Neural cell (in vitro differentiated cells): Measurements from ENCODE around the gene S100A1. TPM values are rescaled to one million over a fixed set of nuclear protein-coding genes. Genes with fewer than 3 reads are reported as not detected.

Experiments used
- H2AFZ ChIP-seq: fragments of 200-600, 300-800 bp; sonication (generic), shearing (Covaris generic); 2 replicates; pipeline ENCODE4 v1.6.0; 2014; ENCODE audit warnings: low read depth, mild to moderate bottlenecking, antibody characterized with exemption, low read length, moderate library complexity
- H3F3A ChIP-seq: fragments of 200-600 bp; shearing (Covaris generic); 2 replicates; pipeline ENCODE4 v1.6.1; 2016; ENCODE audit warnings: mild to moderate bottlenecking, moderate library complexity, mixed read lengths, antibody characterized with exemption, low read length; ENCODE audit not compliant: insufficient read depth, poor library complexity, severe bottlenecking
- H3K27ac ChIP-seq: fragments of 200-600, 300-800 bp; sonication (generic), shearing (Covaris generic); 2 replicates; pipeline ENCODE4 v1.5.1; 2014; ENCODE audit warnings: mild to moderate bottlenecking, low read length, moderate library complexity
- H3K27me3 ChIP-seq: fragments of 300-800, 200-600 bp; sonication (generic), shearing (Covaris generic); 2 replicates; pipeline ENCODE4 v1.6.0; 2014; ENCODE audit warnings: mild to moderate bottlenecking, low read depth, low read length, moderate library complexity; ENCODE audit not compliant: insufficient read depth
- H3K36me3 ChIP-seq: fragments of 300-800, 200-600 bp; sonication (generic), shearing (Covaris generic); 2 replicates; pipeline ENCODE4 v1.5.1; 2014; ENCODE audit warnings: mild to moderate bottlenecking, antibody characterized with exemption, low read length, moderate library complexity; ENCODE audit not compliant: insufficient read depth
- H3K4me2 ChIP-seq: fragments of 300-800, 200-600 bp; sonication (generic), shearing (Covaris generic); 2 replicates; pipeline ENCODE4 v1.6.0; 2014; ENCODE audit warnings: mild to moderate bottlenecking, low read length
- H3K4me3 ChIP-seq: fragments of 300-800, 200-600 bp; sonication (generic), shearing (Covaris generic); 2 replicates; pipeline ENCODE4 v1.5.1; 2014; ENCODE audit warnings: mild to moderate bottlenecking, low read length, moderate library complexity
- H3K79me2 ChIP-seq: fragments of 200-600 bp; shearing (Covaris generic); replicated peaks from 2 replicates; pipeline ENCODE4 v1.6.0; 2014; ENCODE audit warnings: mild to moderate bottlenecking, low read length, moderate library complexity; ENCODE audit not compliant: insufficient read depth
- H3K9ac ChIP-seq: fragments of 300-800, 200-600 bp; sonication (generic), shearing (Covaris generic); 2 replicates; pipeline ENCODE4 v1.6.1; 2016; ENCODE audit warnings: mild to moderate bottlenecking, low read length, mixed read lengths
- H3K9me2 ChIP-seq: fragments of 200-600 bp; shearing (Covaris generic); 2 replicates; pipeline ENCODE4 v1.6.1; 2016; ENCODE audit warnings: mild to moderate bottlenecking, low read length, mixed read lengths; ENCODE audit not compliant: insufficient read depth
- H3K9me3 ChIP-seq: fragments of 200-600, 300-800 bp; sonication (generic), shearing (Covaris generic); 2 replicates; pipeline ENCODE4 v1.6.1; 2016; ENCODE audit warnings: mild to moderate bottlenecking, mixed run types, low read length, moderate library complexity, mixed read lengths
- H4K20me1 ChIP-seq: fragments of 200-600 bp; shearing (Covaris generic); 2 replicates; pipeline ENCODE4 v1.6.1; 2016; ENCODE audit warnings: mild to moderate bottlenecking, mixed run types; ENCODE audit not compliant: insufficient read depth
- EP300 ChIP-seq: fragments of 450-650 bp; conservative IDR thresholded peaks from 2 replicates; pipeline ENCODE4 v1.6.1; 2014; ENCODE audit warnings: antibody characterized with exemption, mild to moderate bottlenecking, moderate library complexity; ENCODE audit not compliant: poor library complexity, severe bottlenecking
- EZH2 ChIP-seq: fragments of 200-600, 300-800 bp; shearing (Covaris generic), sonication (generic); IDR thresholded peaks from 2 replicates; pipeline ENCODE4 v1.6.1; 2014; ENCODE audit warnings: antibody characterized with exemption, low read length, borderline replicate concordance, mild to moderate bottlenecking; ENCODE audit not compliant: insufficient read depth, poor library complexity, severe bottlenecking
- MXI1 ChIP-seq: fragments of 450-650 bp; conservative IDR thresholded peaks from 2 replicates; pipeline ENCODE4 v1.6.1; 2014; ENCODE audit warnings: antibody characterized with exemption, mild to moderate bottlenecking; ENCODE audit not compliant: poor library complexity, severe bottlenecking
- POLR2AphosphoS5 ChIP-seq: IDR thresholded peaks from 2 replicates; pipeline ENCODE4 v1.6.1; 2012
- RAD21 ChIP-seq: fragments of 450-650 bp; conservative IDR thresholded peaks from 2 replicates; pipeline ENCODE4 v1.6.1; 2014; ENCODE audit warnings: antibody characterized with exemption, mild to moderate bottlenecking, moderate library complexity
- SMC3 ChIP-seq: fragments of 450-650 bp; conservative IDR thresholded peaks from 2 replicates; pipeline ENCODE4 v1.6.1; 2014; ENCODE audit warnings: antibody characterized with exemption, mild to moderate bottlenecking, moderate library complexity; ENCODE audit not compliant: poor library complexity
- TAF1 ChIP-seq: IDR thresholded peaks from 2 replicates; pipeline ENCODE4 v1.6.1; 2012; ENCODE audit warnings: low read depth
- polyA plus RNA-seq: library from polyadenylated mRNA; depleted of rRNA; stranded (reverse); fragments of >200 nt; gene quantifications from 2 replicates; pipeline ENCODE4 v1.2.3, GENCODE V29; 2014
- TF ChIP-seq, protein P1 (sequence below): IDR thresholded peaks from 2 replicates; pipeline ENCODE4 v1.6.1; 2012; ENCODE audit warnings: borderline replicate concordance
- TF ChIP-seq, protein P2 (sequence below): fragments of 450-650 bp; IDR thresholded peaks from 2 replicates; pipeline ENCODE4 v1.5.1; 2014; ENCODE audit warnings: antibody characterized with exemption, mild to moderate bottlenecking, moderate library complexity; ENCODE audit not compliant: poor library complexity, severe bottlenecking

Gene S100A1
- polyA plus RNA-seq, 1 donor from 2014 or later: not detected

DNA sequence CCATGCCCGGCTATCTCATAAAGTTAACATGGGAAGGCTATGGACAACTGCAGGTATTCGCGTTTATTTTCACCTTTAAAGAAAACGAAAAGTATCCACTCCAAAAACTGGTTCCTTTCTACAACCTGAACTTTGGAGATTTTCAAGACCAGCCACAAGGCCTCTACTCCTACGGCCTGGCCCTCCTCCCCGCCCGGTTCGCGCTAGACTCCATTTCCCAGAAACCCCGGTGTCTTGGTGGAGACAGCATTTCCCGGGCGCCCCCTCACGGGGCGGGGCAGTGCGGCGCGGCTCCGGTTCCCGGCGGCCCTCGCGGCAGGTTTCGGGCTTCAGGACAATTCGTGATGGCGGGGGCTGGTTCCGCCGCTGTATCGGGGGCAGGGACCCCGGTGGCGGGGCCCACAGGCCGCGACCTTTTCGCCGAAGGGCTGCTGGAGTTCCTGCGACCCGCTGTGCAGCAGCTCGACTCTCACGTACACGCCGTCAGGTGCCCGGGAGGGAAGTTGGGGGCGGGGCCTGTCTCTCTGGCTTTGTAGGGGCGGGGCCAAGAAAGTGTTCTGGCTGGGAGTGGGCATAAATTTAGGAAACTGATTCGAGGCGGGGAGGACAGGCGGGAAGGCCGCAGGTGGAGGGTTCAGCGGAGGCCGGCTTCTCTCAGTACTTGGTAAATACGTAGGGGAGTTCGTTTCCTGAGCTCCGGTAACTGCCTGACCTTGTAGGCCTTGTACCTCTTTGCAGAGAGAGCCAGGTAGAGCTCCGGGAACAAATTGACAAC is 30.4 kb downstream of the S100A1 start, which contains the start of gene SNAPIN:
TSS of gene SNAPIN (plus strand) at position 304 of the 775 bp plus-strand sequence. CDS start at position 345, 41 bp downstream.
- Histone ChIP-seq H3K27ac (peak within 1 kb of the TSS; percentile 76), H2AFZ (peak within 1 kb of the TSS; percentile 51), H3K36me3 (no peaks in the 10 kb centered on the region), H3K27me3 (no peaks in the 10 kb centered on the region), H3F3A (no peaks in the 10 kb centered on the region), H3K9ac (peak within 1 kb of the TSS; percentile 86), H3K9me2 (no peaks in the 10 kb centered on the region), H3K4me2 (peak within 1 kb of the TSS; percentile 57), H4K20me1 (no peaks in the 10 kb centered on the region), H3K79me2 (peaks cover 15% of the 10 kb centered on the region), H3K9me3 (no peaks in the 10 kb centered on the region), H3K4me3 (peak within 1 kb of the TSS; percentile 79)
- TF ChIP-seq SMC3 (peak; percentile 26), TAF1 (peak; percentile 61), RAD21 (peak; percentile 20), EZH2 (no peak), MXI1 (peak; percentile 72), EP300 (peak; percentile 31), POLR2AphosphoS5 (peak; percentile 84)
- TF ChIP-seq, protein P1, sequence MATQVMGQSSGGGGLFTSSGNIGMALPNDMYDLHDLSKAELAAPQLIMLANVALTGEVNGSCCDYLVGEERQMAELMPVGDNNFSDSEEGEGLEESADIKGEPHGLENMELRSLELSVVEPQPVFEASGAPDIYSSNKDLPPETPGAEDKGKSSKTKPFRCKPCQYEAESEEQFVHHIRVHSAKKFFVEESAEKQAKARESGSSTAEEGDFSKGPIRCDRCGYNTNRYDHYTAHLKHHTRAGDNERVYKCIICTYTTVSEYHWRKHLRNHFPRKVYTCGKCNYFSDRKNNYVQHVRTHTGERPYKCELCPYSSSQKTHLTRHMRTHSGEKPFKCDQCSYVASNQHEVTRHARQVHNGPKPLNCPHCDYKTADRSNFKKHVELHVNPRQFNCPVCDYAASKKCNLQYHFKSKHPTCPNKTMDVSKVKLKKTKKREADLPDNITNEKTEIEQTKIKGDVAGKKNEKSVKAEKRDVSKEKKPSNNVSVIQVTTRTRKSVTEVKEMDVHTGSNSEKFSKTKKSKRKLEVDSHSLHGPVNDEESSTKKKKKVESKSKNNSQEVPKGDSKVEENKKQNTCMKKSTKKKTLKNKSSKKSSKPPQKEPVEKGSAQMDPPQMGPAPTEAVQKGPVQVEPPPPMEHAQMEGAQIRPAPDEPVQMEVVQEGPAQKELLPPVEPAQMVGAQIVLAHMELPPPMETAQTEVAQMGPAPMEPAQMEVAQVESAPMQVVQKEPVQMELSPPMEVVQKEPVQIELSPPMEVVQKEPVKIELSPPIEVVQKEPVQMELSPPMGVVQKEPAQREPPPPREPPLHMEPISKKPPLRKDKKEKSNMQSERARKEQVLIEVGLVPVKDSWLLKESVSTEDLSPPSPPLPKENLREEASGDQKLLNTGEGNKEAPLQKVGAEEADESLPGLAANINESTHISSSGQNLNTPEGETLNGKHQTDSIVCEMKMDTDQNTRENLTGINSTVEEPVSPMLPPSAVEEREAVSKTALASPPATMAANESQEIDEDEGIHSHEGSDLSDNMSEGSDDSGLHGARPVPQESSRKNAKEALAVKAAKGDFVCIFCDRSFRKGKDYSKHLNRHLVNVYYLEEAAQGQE: peak; percentile 11
- TF ChIP-seq, protein P2, sequence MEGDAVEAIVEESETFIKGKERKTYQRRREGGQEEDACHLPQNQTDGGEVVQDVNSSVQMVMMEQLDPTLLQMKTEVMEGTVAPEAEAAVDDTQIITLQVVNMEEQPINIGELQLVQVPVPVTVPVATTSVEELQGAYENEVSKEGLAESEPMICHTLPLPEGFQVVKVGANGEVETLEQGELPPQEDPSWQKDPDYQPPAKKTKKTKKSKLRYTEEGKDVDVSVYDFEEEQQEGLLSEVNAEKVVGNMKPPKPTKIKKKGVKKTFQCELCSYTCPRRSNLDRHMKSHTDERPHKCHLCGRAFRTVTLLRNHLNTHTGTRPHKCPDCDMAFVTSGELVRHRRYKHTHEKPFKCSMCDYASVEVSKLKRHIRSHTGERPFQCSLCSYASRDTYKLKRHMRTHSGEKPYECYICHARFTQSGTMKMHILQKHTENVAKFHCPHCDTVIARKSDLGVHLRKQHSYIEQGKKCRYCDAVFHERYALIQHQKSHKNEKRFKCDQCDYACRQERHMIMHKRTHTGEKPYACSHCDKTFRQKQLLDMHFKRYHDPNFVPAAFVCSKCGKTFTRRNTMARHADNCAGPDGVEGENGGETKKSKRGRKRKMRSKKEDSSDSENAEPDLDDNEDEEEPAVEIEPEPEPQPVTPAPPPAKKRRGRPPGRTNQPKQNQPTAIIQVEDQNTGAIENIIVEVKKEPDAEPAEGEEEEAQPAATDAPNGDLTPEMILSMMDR: peak; percentile 54

DNA sequence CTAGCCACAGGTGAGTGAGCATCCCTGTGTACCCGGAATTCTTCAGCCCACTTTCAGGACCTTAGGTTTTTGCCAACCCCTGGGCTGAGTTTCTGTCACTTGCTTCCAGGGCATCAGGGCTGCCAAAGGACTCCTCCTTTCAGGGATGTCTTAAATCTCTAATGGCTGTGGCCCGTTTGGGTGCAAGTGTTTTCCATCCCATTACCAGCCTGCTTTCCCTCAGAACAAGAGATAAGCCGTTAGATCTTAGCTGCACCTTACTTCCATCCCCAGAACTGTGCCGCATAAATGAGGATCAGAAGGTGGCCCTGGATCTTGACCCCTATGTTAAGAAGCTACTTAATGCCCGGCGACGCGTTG is 30.9 kb downstream of the S100A1 start:
- Histone ChIP-seq H3K27ac (peak overlapping the region; percentile 76), H3K9ac (peak overlapping the region; percentile 86)

More for the DNA sequence above, 30.9 kb downstream of the S100A1 start:
- TF ChIP-seq, protein P1: no peak
- TF ChIP-seq TAF1: no peak
- no peak for TF ChIP-seq EZH2
- TF ChIP-seq POLR2AphosphoS5: no peak
- no peak for TF ChIP-seq RAD21
- TF ChIP-seq SMC3: no peak
- no peak for TF ChIP-seq MXI1
- TF ChIP-seq, protein P2: no peak
- TF ChIP-seq EP300: no peak
- H3K9me2 ChIP-seq: no peaks in the 10 kb centered on the region
- peak overlapping the region; percentile 51 for H2AFZ ChIP-seq
- peaks cover 3% of the 10 kb centered on the region for H3F3A ChIP-seq
- H3K79me2 ChIP-seq: peaks cover 15% of the 10 kb centered on the region
- no peaks in the 10 kb centered on the region for H3K9me3 ChIP-seq
- H3K36me3 ChIP-seq: no peaks in the 10 kb centered on the region
- no peaks in the 10 kb centered on the region for H3K27me3 ChIP-seq
- peak overlapping the region; percentile 79 for H3K4me3 ChIP-seq
- H4K20me1 ChIP-seq: no peaks in the 10 kb centered on the region
- peak overlapping the region; percentile 57 for H3K4me2 ChIP-seq
